H9 (cell line): Measurements from ENCODE around the gene LPP. TPM values are rescaled to one million over a fixed set of nuclear protein-coding genes. Genes with fewer than 3 reads are reported as not detected.
A peak's percentile ranks its signal among the peaks of the same experiment; 100 is the strongest.
"Not testable (repeated sequence)": the region's sequence is repeated elsewhere in the genome, so short reads cannot be mapped to it uniquely, and the experiment has no call there.

Experiments
- DNase-seq: peaks from one replicate; pipeline ENCODE4 v3.0.0-alpha.2; 2017
- H2AFZ ChIP-seq: one replicate; pipeline ENCODE4 v1.6.1; 2013; ENCODE audit warnings: mild to moderate bottlenecking, low read length, control low read depth, moderate library complexity
- H2AK5ac ChIP-seq: 2 replicates; pipeline ENCODE4 v1.6.1; 2013; ENCODE audit warnings: low read length, control low read depth, mixed read lengths; ENCODE audit not compliant: insufficient read length
- H2BK120ac ChIP-seq: one replicate; pipeline ENCODE4 v1.6.1; 2013; ENCODE audit warnings: low read depth, mild to moderate bottlenecking, low read length, control low read depth, inconsistent platforms; ENCODE audit not compliant: poor library complexity, severe bottlenecking
- H2BK12ac ChIP-seq: 2 replicates; pipeline ENCODE4 v1.6.1; 2013; ENCODE audit warnings: low read length, control low read depth, mixed read lengths, low read depth; ENCODE audit not compliant: insufficient read length
- H2BK15ac ChIP-seq: 2 replicates; pipeline ENCODE4 v1.6.1; 2013; ENCODE audit warnings: low read depth, low read length, control low read depth
- H2BK20ac ChIP-seq: one replicate; pipeline ENCODE4 v1.6.1; 2013; ENCODE audit warnings: low read depth, mild to moderate bottlenecking, low read length, control low read depth, inconsistent platforms; ENCODE audit not compliant: poor library complexity, severe bottlenecking
- H2BK5ac ChIP-seq: 2 replicates; pipeline ENCODE4 v1.6.1; 2013; ENCODE audit warnings: low read length, control low read depth, mixed read lengths; ENCODE audit not compliant: insufficient read length
- H3K14ac ChIP-seq: 2 replicates; pipeline ENCODE4 v1.6.1; 2013; ENCODE audit warnings: low read length, control low read depth; ENCODE audit not compliant: insufficient read depth
- H3K18ac ChIP-seq: 2 replicates; pipeline ENCODE4 v1.6.1; 2013; ENCODE audit warnings: low read depth, mild to moderate bottlenecking, mixed read lengths, low read length, control low read depth; ENCODE audit not compliant: insufficient read length
- H3K23ac ChIP-seq: 2 replicates; pipeline ENCODE4 v1.6.1; 2013; ENCODE audit warnings: low read length, control low read depth, mixed read lengths, low read depth; ENCODE audit not compliant: insufficient read length
- H3K23me2 ChIP-seq: 2 replicates; pipeline ENCODE4 v1.6.1; 2013; ENCODE audit warnings: low read depth, mild to moderate bottlenecking, mixed read lengths, low read length, control low read depth; ENCODE audit not compliant: insufficient read length, poor library complexity, severe bottlenecking
- H3K27ac ChIP-seq: 2 replicates; pipeline ENCODE4 v1.5.1; 2013; ENCODE audit warnings: low read length, control low read depth, mixed read lengths, low read depth; ENCODE audit not compliant: insufficient read length
- H3K27me3 ChIP-seq: 2 replicates; pipeline ENCODE4 v1.6.1; 2013; ENCODE audit warnings: low read length, control low read depth, inconsistent platforms; ENCODE audit not compliant: insufficient read depth
- H3K4ac ChIP-seq: 2 replicates; pipeline ENCODE4 v1.6.1; 2013; ENCODE audit warnings: low read depth, mild to moderate bottlenecking, control low read depth, inconsistent platforms, low read length, moderate library complexity
- H3K4me1 ChIP-seq: 2 replicates; pipeline ENCODE4 v1.6.1; 2013; ENCODE audit warnings: low read length, control low read depth, inconsistent platforms; ENCODE audit not compliant: insufficient read depth
- H3K4me2 ChIP-seq: 2 replicates; pipeline ENCODE4 v1.6.1; 2013; ENCODE audit warnings: low read length, control low read depth, mixed read lengths; ENCODE audit not compliant: insufficient read length, insufficient read depth
- H3K56ac ChIP-seq: 2 replicates; pipeline ENCODE4 v1.6.1; 2013; ENCODE audit warnings: low read depth, mild to moderate bottlenecking, mixed read lengths, low read length, control low read depth; ENCODE audit not compliant: insufficient read length
- H3K79me1 ChIP-seq: 2 replicates; pipeline ENCODE4 v1.6.1; 2013; ENCODE audit warnings: low read depth, mild to moderate bottlenecking, moderate library complexity, low read length, control low read depth, inconsistent platforms; ENCODE audit not compliant: insufficient read depth, poor library complexity, severe bottlenecking
- H3K79me2 ChIP-seq: 2 replicates; pipeline ENCODE4 v1.6.1; 2013; ENCODE audit warnings: low read length, control low read depth, inconsistent platforms; ENCODE audit not compliant: insufficient read depth
- H3K9ac ChIP-seq: 2 replicates; pipeline ENCODE4 v1.6.1; 2013; ENCODE audit warnings: low read length, control low read depth, mixed read lengths; ENCODE audit not compliant: insufficient read length; ENCODE audit errors: extremely low read depth
- H3K9me3 ChIP-seq: one replicate; pipeline ENCODE4 v1.6.1; 2013; ENCODE audit warnings: low read depth, low read length, inconsistent platforms; ENCODE audit not compliant: control insufficient read depth
- H3T11ph ChIP-seq: one replicate; pipeline ENCODE4 v1.6.1; 2013; ENCODE audit warnings: mild to moderate bottlenecking, low read length, control low read depth, inconsistent platforms
- H4K20me1 ChIP-seq: one replicate; pipeline ENCODE4 v1.6.1; 2013; ENCODE audit not compliant: control insufficient read depth, insufficient read length, insufficient read depth
- H4K5ac ChIP-seq: 2 replicates; pipeline ENCODE4 v1.6.1; 2013; ENCODE audit warnings: low read depth, mild to moderate bottlenecking, mixed read lengths, low read length, control low read depth; ENCODE audit not compliant: insufficient read length
- H4K8ac ChIP-seq: replicated peaks from 2 replicates; pipeline ENCODE4 v1.6.1; 2013; ENCODE audit warnings: low read length, control low read depth, mixed read lengths, low read depth; ENCODE audit not compliant: insufficient read length
- H4K91ac ChIP-seq: 2 replicates; pipeline ENCODE4 v1.6.1; 2013; ENCODE audit warnings: low read depth, mild to moderate bottlenecking, moderate library complexity, mixed read lengths, low read length, control low read depth; ENCODE audit not compliant: insufficient read length
- H3K27ac Mint-ChIP-seq, 3 experiments: 2 replicates in 2 of 3; 3 replicates in 1 of 3; pipeline ENCODE4 v1.8.0; 2020 to 2021; ENCODE audit warnings: mixed read lengths in 3 of 3, mild to moderate bottlenecking in 1 of 3, moderate library complexity in 1 of 3
- H3K27me3 Mint-ChIP-seq: 2 replicates; pipeline ENCODE4 v1.8.0; 2021; ENCODE audit warnings: low read depth, mild to moderate bottlenecking, moderate library complexity, mixed read lengths
- H3K36me3 Mint-ChIP-seq, 3 experiments: 2 replicates in 2 of 3; 3 replicates in 1 of 3; pipeline ENCODE4 v1.8.0; 2020 to 2021; ENCODE audit warnings: low read depth in 3 of 3, mixed read lengths in 3 of 3; ENCODE audit not compliant: insufficient read depth in 1 of 3
- H3K4me1 Mint-ChIP-seq, 2 experiments: 2 replicates each; pipeline ENCODE4 v1.8.0; 2020; ENCODE audit warnings: mixed read lengths in 2 of 2
- H3K4me3 Mint-ChIP-seq, 2 experiments: 2 replicates in 1 of 2; 3 replicates in 1 of 2; pipeline ENCODE4 v1.8.0; 2020 to 2021; ENCODE audit warnings: mild to moderate bottlenecking in 2 of 2, mixed read lengths in 2 of 2, moderate library complexity in 1 of 2
- H3K9me3 Mint-ChIP-seq, 2 experiments: 2 replicates in 1 of 2; 3 replicates in 1 of 2; pipeline ENCODE4 v1.8.0; 2020; ENCODE audit warnings: mild to moderate bottlenecking in 2 of 2, mixed read lengths in 2 of 2, moderate library complexity in 1 of 2
- WGBS: extraction: QIAGEN DNeasy Blood & Tissue Kit; methylation state at CpG from one replicate; pipeline ENCODE4 v1.1.7; 2013; ENCODE audit warnings: missing lambda C conversion rate, low lambda C conversion rate, mixed read lengths; ENCODE audit not compliant: insufficient read length; ENCODE audit errors: extremely low coverage; 5-methylcytosine and 5-hydroxymethylcytosine counted together
- total RNA-seq: library from RNA; stranded (reverse); gene quantifications from 2 replicates; pipeline ENCODE4 v1.2.1, GENCODE V29; 2021
- TF ChIP-seq, protein P1 (sequence below): fragments of 200-600 bp; sonication (generic); conservative IDR thresholded peaks from 3 replicates; pipeline ENCODE4 v1.8.0; 2021; ENCODE audit warnings: antibody characterized with exemption, mild to moderate bottlenecking

LPP gene
- total RNA-seq, 1 experiment from 2014 or later, result 64.6 TPM

DNA sequence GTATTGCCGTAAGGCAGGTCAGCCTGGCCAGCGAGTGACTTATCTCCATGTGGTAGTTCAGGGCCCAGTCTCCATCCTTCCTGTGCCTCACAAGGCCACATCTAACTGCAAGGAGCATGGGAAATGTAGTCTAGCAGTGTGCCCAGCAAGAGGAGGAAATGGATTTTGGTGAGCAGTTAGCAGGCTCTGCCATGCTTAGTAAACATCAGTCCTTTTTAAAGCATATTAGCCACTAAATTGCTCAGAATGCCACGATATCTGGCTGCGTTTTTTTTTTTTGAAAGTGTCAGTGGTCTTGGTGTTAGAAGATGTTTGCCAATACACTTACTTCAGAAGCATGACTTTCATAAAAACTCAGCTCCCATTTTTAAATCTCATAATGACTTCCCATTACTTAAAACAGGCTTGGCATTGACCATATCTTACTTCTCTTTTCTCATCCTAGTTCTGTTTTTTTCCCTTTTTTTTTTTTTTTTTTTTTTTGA lies 547.6 kb downstream of the LPP start:
- no peaks in the 10 kb centered on the region for H3K36me3 Mint-ChIP-seq

DNA sequence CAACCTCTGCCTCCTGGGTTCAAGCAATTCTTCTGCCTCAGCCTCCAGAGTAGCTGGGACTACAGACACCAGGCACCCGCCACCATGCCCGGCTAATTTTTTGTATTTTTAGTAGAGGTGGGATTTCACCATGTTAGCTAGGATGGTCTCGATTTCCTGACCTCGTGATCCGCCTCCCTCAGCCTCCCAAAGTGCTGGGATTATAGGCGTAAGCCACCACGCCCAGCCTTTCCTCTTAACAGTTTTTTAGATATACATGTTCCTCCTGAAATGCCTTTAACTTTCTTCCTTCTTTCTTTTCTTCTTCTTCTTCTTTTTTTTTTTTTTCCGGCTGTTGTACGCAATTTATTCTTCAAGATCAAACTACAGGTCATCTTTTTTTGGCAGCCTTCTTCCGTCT lies 548.1 kb downstream of the LPP start:
- not testable (repeated sequence) for H3K9me3 ChIP-seq, H3K56ac ChIP-seq, H3K9ac ChIP-seq, H2BK12ac ChIP-seq, H2BK5ac ChIP-seq, H4K8ac ChIP-seq, H3K27ac ChIP-seq, H2AFZ ChIP-seq, H4K5ac ChIP-seq, H3K18ac ChIP-seq, H4K20me1 ChIP-seq, H3K23me2 ChIP-seq, H3K14ac ChIP-seq, H3K4ac ChIP-seq, H2BK15ac ChIP-seq, H4K91ac ChIP-seq, H3K4me3 Mint-ChIP-seq, H3K4me2 ChIP-seq, H3K79me1 ChIP-seq, H2BK20ac ChIP-seq, H3T11ph ChIP-seq, H3K4me1 ChIP-seq, H2BK120ac ChIP-seq, DNase-seq, H3K4me1 Mint-ChIP-seq, H3K9me3 Mint-ChIP-seq, H3K27me3 Mint-ChIP-seq, H3K79me2 ChIP-seq, H3K27me3 ChIP-seq, H3K36me3 Mint-ChIP-seq, H3K23ac ChIP-seq, H2AK5ac ChIP-seq
- WGBS, result no CpG with 5 or more reads among the region's 10 CpGs
- 0 out of 7 replicates have a peak overlapping the region, but pooled peaks of 1 of the 3 experiments have one; percentile 6 for H3K27ac Mint-ChIP-seq

More for the DNA sequence above, 547.6 kb downstream of the LPP start:
- H3K4me3 Mint-ChIP-seq, result no peak overlapping the region
- no peaks in the 10 kb centered on the region for H3K79me2 ChIP-seq
- H3K9me3 Mint-ChIP-seq, result no peaks in the 10 kb centered on the region
- H4K5ac ChIP-seq, result no peak overlapping the region
- H3K9me3 ChIP-seq, result no peaks in the 10 kb centered on the region
- no peak overlapping the region for H3K27ac Mint-ChIP-seq
- H3K4me2 ChIP-seq, result no peak overlapping the region
- no peak overlapping the region for H3K27ac ChIP-seq
- no peak overlapping the region for H3K18ac ChIP-seq
- no peak overlapping the region for H2BK5ac ChIP-seq
- H2BK15ac ChIP-seq, result no peak overlapping the region
- H3K27me3 ChIP-seq, result no peaks in the 10 kb centered on the region
- no peak overlapping the region for H3K56ac ChIP-seq
- peaks cover 7 to 9% of the 10 kb centered on the region in 2 experiments for H3K4me1 Mint-ChIP-seq
- no peak overlapping the region for H2BK120ac ChIP-seq
- no peaks in the 10 kb centered on the region for H4K20me1 ChIP-seq
- H3K14ac ChIP-seq, result no peak overlapping the region
- H3K9ac ChIP-seq, result no peak overlapping the region
- no peak overlapping the region for H4K91ac ChIP-seq
- H2BK12ac ChIP-seq, result no peak overlapping the region
- H3K23ac ChIP-seq, result no peak overlapping the region
- H3T11ph ChIP-seq, result no peak overlapping the region
- peaks cover 2% of the 10 kb centered on the region; the same call in 1 of the 2 replicates for H3K4me1 ChIP-seq
- WGBS, result no CpG with 5 or more reads among the region's 4 CpGs
- no peak overlapping the region for H2AK5ac ChIP-seq
- no peak overlapping the region for H4K8ac ChIP-seq
- DNase-seq, result peak; percentile 37
- TF ChIP-seq, protein P1, sequence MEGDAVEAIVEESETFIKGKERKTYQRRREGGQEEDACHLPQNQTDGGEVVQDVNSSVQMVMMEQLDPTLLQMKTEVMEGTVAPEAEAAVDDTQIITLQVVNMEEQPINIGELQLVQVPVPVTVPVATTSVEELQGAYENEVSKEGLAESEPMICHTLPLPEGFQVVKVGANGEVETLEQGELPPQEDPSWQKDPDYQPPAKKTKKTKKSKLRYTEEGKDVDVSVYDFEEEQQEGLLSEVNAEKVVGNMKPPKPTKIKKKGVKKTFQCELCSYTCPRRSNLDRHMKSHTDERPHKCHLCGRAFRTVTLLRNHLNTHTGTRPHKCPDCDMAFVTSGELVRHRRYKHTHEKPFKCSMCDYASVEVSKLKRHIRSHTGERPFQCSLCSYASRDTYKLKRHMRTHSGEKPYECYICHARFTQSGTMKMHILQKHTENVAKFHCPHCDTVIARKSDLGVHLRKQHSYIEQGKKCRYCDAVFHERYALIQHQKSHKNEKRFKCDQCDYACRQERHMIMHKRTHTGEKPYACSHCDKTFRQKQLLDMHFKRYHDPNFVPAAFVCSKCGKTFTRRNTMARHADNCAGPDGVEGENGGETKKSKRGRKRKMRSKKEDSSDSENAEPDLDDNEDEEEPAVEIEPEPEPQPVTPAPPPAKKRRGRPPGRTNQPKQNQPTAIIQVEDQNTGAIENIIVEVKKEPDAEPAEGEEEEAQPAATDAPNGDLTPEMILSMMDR, result no peak
- H2BK20ac ChIP-seq, result no peak overlapping the region
- no peaks in the 10 kb centered on the region for H3K27me3 Mint-ChIP-seq
- no peaks in the 10 kb centered on the region for H3K79me1 ChIP-seq
- no peak overlapping the region for H2AFZ ChIP-seq
- H3K23me2 ChIP-seq, result no peaks in the 10 kb centered on the region
- no peak overlapping the region for H3K4ac ChIP-seq
